H1 (cell line): Measurements from ENCODE around the gene PDYN. TPM values are rescaled to one million over a fixed set of nuclear protein-coding genes. Genes with fewer than 3 reads are reported as not detected.

Source experiments
- CTCF ChIA-PET: fragments of 300-600 bp; sonication (Branson Sonifier 250); formaldehyde crosslinking; loops from one replicate; lab custom pipeline; 2021; ENCODE audit not compliant: partially characterized antibody; lab: Charles Lee
- POLR2A ChIA-PET: fragments of 300-600 bp; sonication (Branson Sonifier 250); formaldehyde crosslinking; loops from one replicate; lab custom pipeline; 2021; ENCODE audit warnings: inconsistent platforms; ENCODE audit not compliant: partially characterized antibody; lab: Charles Lee
- DNase-seq, 2 experiments: peaks; one replicate each; pipeline versions ENCODE4 v3.0.0 to v3.0.0-alpha.2; 2010 to 2022; ENCODE audit warnings: low spot score in 2 of 2, low read depth in 1 of 2, mixed read lengths in 1 of 2
- FAIRE-seq: peaks from 2 replicates; lab custom pipeline; 2011; peaks lifted over from hg19 to GRCh38; lab: Jason Lieb, UNC
- H2AFZ ChIP-seq: 2 replicates; pipeline ENCODE4 v1.8.1; 2012; ENCODE audit warnings: low read length, inconsistent platforms
- H2AK5ac ChIP-seq: 2 replicates; pipeline ENCODE4 v1.6.1; 2013; ENCODE audit warnings: low read depth, low read length
- H2BK120ac ChIP-seq: replicated peaks from 2 replicates; pipeline ENCODE3; 2013; ENCODE audit warnings: low read depth, low read length, inconsistent platforms
- H2BK12ac ChIP-seq: 2 replicates; pipeline ENCODE4 v1.6.1; 2013; ENCODE audit warnings: low read depth, low read length
- H2BK15ac ChIP-seq: 2 replicates; pipeline ENCODE4 v1.6.1; 2013; ENCODE audit warnings: low read length
- H2BK20ac ChIP-seq: 2 replicates; pipeline ENCODE4 v1.6.1; 2013; ENCODE audit warnings: low read length
- H2BK5ac ChIP-seq: 2 replicates; pipeline ENCODE4 v1.6.1; 2013; ENCODE audit warnings: low read depth, low read length
- H3K14ac ChIP-seq: 2 replicates; pipeline ENCODE4 v1.6.1; 2013; ENCODE audit warnings: inconsistent platforms; ENCODE audit not compliant: insufficient read length
- H3K18ac ChIP-seq: 2 replicates; pipeline ENCODE4 v1.6.1; 2013; ENCODE audit warnings: low read length; ENCODE audit errors: extremely low read depth
- H3K23ac ChIP-seq: 2 replicates; pipeline ENCODE4 v1.6.1; 2013; ENCODE audit warnings: inconsistent platforms; ENCODE audit not compliant: insufficient read length
- H3K23me2 ChIP-seq: 2 replicates; pipeline ENCODE4 v1.6.1; 2013; ENCODE audit warnings: low read depth, low read length
- H3K27ac ChIP-seq: 2 replicates; pipeline ENCODE4 v1.6.1; 2011; ENCODE audit warnings: low read depth, low read length, inconsistent platforms
- H3K27me3 ChIP-seq, 4 experiments: replicated peaks in 1 of 4; 1 replicate in 1 of 4; 2 replicates in 3 of 4; pipeline versions ENCODE4 v1.6.1 to v1.8.1; 2011 to 2013; ENCODE audit warnings: low read length in 3 of 4, mild to moderate bottlenecking in 3 of 4, inconsistent platforms in 2 of 4, mixed read lengths in 2 of 4, moderate library complexity in 1 of 4; ENCODE audit not compliant: control insufficient read depth in 3 of 4, insufficient read depth in 3 of 4; ENCODE audit errors: extremely low read depth in 1 of 4
- H3K36me3 ChIP-seq, 4 experiments: 2 replicates each; pipeline versions ENCODE4 v1.6.1 to v1.8.1; 2011 to 2013; ENCODE audit warnings: mild to moderate bottlenecking in 4 of 4, low read length in 3 of 4, moderate library complexity in 2 of 4, control low read depth in 1 of 4, inconsistent platforms in 1 of 4; ENCODE audit not compliant: insufficient read depth in 4 of 4, control insufficient read depth in 2 of 4
- H3K4ac ChIP-seq: replicated peaks from 2 replicates; pipeline ENCODE3; 2013; ENCODE audit warnings: low read length, low read depth, mixed read lengths, inconsistent platforms; ENCODE audit not compliant: insufficient read length
- H3K4me1 ChIP-seq, 4 experiments: replicated peaks in 1 of 4; 1 replicate in 1 of 4; 2 replicates in 3 of 4; pipeline versions ENCODE4 v1.6.1 to v1.8.1; 2011 to 2013; ENCODE audit warnings: low read length in 3 of 4, inconsistent platforms in 2 of 4, mixed read lengths in 1 of 4; ENCODE audit not compliant: insufficient read depth in 4 of 4, control insufficient read depth in 3 of 4
- H3K4me2 ChIP-seq, 2 experiments: 2 replicates each; pipeline versions ENCODE4 v1.6.1 to v1.8.1; 2011 to 2013; ENCODE audit warnings: low read depth in 2 of 2, low read length in 2 of 2, control low read depth in 1 of 2, inconsistent platforms in 1 of 2, mild to moderate bottlenecking in 1 of 2; ENCODE audit not compliant: insufficient read depth in 1 of 2
- H3K4me3 ChIP-seq, 4 experiments: fragments of 200-600, 300-600 bp in 1 of 4; sonication (generic), shearing (Covaris generic), sonication (Bioruptor Twin) in 1 of 4; 2 replicates each; pipeline versions ENCODE4 v1.5.1 to v1.8.1; 2011 to 2016; ENCODE audit warnings: low read length in 4 of 4, low read depth in 3 of 4, control low read depth in 2 of 4, inconsistent platforms in 2 of 4, mild to moderate bottlenecking in 2 of 4, mixed read lengths in 1 of 4, moderate library complexity in 1 of 4; ENCODE audit not compliant: insufficient read depth in 2 of 4; ENCODE audit errors: extremely low read depth in 1 of 4
- H3K56ac ChIP-seq: replicated peaks from 2 replicates; pipeline ENCODE3; 2013; ENCODE audit warnings: low read depth, mild to moderate bottlenecking, mixed read lengths, low read length, inconsistent platforms; ENCODE audit not compliant: insufficient read length
- H3K79me1 ChIP-seq: 2 replicates; pipeline ENCODE4 v1.6.1; 2013; ENCODE audit warnings: low read depth, low read length, control low read depth
- H3K79me2 ChIP-seq, 2 experiments: 2 replicates each; pipeline versions ENCODE4 v1.6.1 to v1.8.1; 2012 to 2013; ENCODE audit warnings: low read length in 2 of 2, mild to moderate bottlenecking in 2 of 2, inconsistent platforms in 1 of 2; ENCODE audit not compliant: insufficient read depth in 2 of 2, control insufficient read depth in 1 of 2
- H3K9ac ChIP-seq, 4 experiments: replicated peaks in 1 of 4; 1 replicate in 1 of 4; 2 replicates in 3 of 4; pipeline versions ENCODE4 v1.6.1 to v1.8.1; 2011 to 2013; ENCODE audit warnings: low read depth in 3 of 4, low read length in 3 of 4, control low read depth in 2 of 4, mild to moderate bottlenecking in 2 of 4, moderate library complexity in 2 of 4, inconsistent platforms in 1 of 4; ENCODE audit errors: extremely low read depth in 1 of 4
- H3K9me3 ChIP-seq, 2 experiments: 2 replicates each; pipeline versions ENCODE4 v1.6.1 to v1.8.1; 2012 to 2013; ENCODE audit warnings: mild to moderate bottlenecking in 2 of 2, moderate library complexity in 2 of 2, control low read depth in 1 of 2, inconsistent platforms in 1 of 2, low read depth in 1 of 2, low read length in 1 of 2, mixed read lengths in 1 of 2; ENCODE audit not compliant: insufficient read depth in 2 of 2
- H4K20me1 ChIP-seq, 2 experiments: replicated peaks in 1 of 2; 2 replicates each; pipeline versions ENCODE3 to v1.8.1; 2011 to 2013; ENCODE audit warnings: inconsistent platforms in 2 of 2, low read length in 2 of 2, mild to moderate bottlenecking in 1 of 2; ENCODE audit not compliant: insufficient read depth in 2 of 2, control insufficient read depth in 1 of 2
- H4K5ac ChIP-seq: 2 replicates; pipeline ENCODE4 v1.6.1; 2013; ENCODE audit warnings: low read length, low read depth, mixed read lengths, inconsistent platforms; ENCODE audit not compliant: insufficient read length
- H4K8ac ChIP-seq: 2 replicates; pipeline ENCODE4 v1.8.0; 2013; ENCODE audit warnings: mild to moderate bottlenecking, moderate library complexity, low read length, inconsistent platforms; ENCODE audit not compliant: insufficient read depth; ENCODE audit errors: extremely low read depth
- H4K91ac ChIP-seq: replicated peaks from 2 replicates; pipeline ENCODE3; 2013; ENCODE audit warnings: low read length, mixed read lengths, inconsistent platforms; ENCODE audit not compliant: insufficient read length
- CHD2 ChIP-seq: IDR thresholded peaks from 2 replicates; pipeline ENCODE4 v1.6.1; 2012; ENCODE audit warnings: low read length, improper control_type of control experiment
- WGBS, 2 experiments: shearing (Covaris generic) in 1 of 2; methylation state at CpG; one replicate each; pipeline versions ENCODE4 v1.1.6 to v1.1.7; 2013 to 2015; ENCODE audit warnings: low lambda C conversion rate in 2 of 2, mixed read lengths in 2 of 2, inconsistent platforms in 1 of 2, low coverage in 1 of 2, missing lambda C conversion rate in 1 of 2; ENCODE audit not compliant: insufficient replicate concordance in 2 of 2, insufficient coverage in 1 of 2, insufficient read length in 1 of 2; ENCODE audit errors: extremely low coverage in 1 of 2, missing lambda C conversion rate in 1 of 2; 5-methylcytosine and 5-hydroxymethylcytosine counted together
- polyA plus RNA-seq, 7 experiments: library from polyadenylated mRNA; depleted of rRNA in 3 of 7; stranded (reverse) in 5 of 7; unstranded in 2 of 7; fragments of >200 nt in 5 of 7; fragments of 200-250 nt in 2 of 7; gene quantifications; 1 replicate in 5 of 7; 2 replicates in 1 of 7; 4 replicates in 1 of 7; pipeline versions ENCODE4 v1.2.1 to v1.2.3, GENCODE V29; 2011 to 2013; ENCODE audit warnings: missing spikeins in 2 of 7, mixed read lengths in 2 of 7
- total RNA-seq: library from RNA; stranded (reverse); fragmentation: NEBNext Ultra II Directional; extraction: Animal tissue kit (Norgen Biotek cat#: 25700); gene quantifications from 2 replicates; pipeline ENCODE4 v1.2.1, GENCODE V29; 2021

The PDYN gene
- total and polyA plus RNA-seq, 2 of the 8 experiments (the other 6 are each of a cell fraction or from before 2014, with no cell fraction given), result 0.54 to 0.60 TPM

- Histone ChIP-seq H4K8ac (no peak overlapping the region), H3K4me1 (peaks cover 0 to 14% (median 7%) of the 10 kb centered on the region in 4 experiments; a peak in 3 of 7 replicates), H4K20me1 (peaks cover 0 to 3% of the 10 kb centered on the region in 2 experiments), H3K4me3 (no peak overlapping the region), H3K56ac (no peak overlapping the region), H3K27me3 (peaks cover 0 to 8% (median under 1%) of the 10 kb centered on the region in 4 experiments; a peak in 3 of 7 replicates), H2AFZ (no peak overlapping the region), H3K23me2 (no peaks in the 10 kb centered on the region; the same call in 1 of the 2 replicates), H3K9ac (no peak overlapping the region), H4K5ac (no peak overlapping the region), H3K14ac (no peak overlapping the region), H3K79me2 (no peaks in the 10 kb centered on the region), H3K4me2 (no peak overlapping the region), H3K18ac (no peak overlapping the region), H2BK15ac (no peak overlapping the region), H3K4ac (no peak overlapping the region), H2AK5ac (no peak overlapping the region), H2BK120ac (no peak overlapping the region), H3K36me3 (no peaks in the 10 kb centered on the region), H2BK5ac (no peak overlapping the region), H4K91ac (no peak overlapping the region), H3K79me1 (no peaks in the 10 kb centered on the region), H3K23ac (no peak overlapping the region), H2BK20ac (no peak overlapping the region), H3K9me3 (no peaks in the 10 kb centered on the region), H2BK12ac (no peak overlapping the region), H3K27ac (no peak overlapping the region)
- 100% methylated on average over 1 of the region's 1 CpG; no CpG with 5 or more reads in 1 of the 2 experiments for WGBS, 2 experiments
- DNase-seq, result no peak
- POLR2A ChIA-PET, result no interaction called here
- CTCF ChIA-PET, result interaction anchor here (0.5 to 6.0 kb wide), 17 partner anchors 12 to 386 kb away, joined by 3 to 88 read pairs (median 9); partner anchors contain the start of gene PDYN
- no peak for FAIRE-seq
- TF ChIP-seq CHD2, result no peak
Observed at GRCh38 chr20:2005359-2005758, 11.5 kb upstream of the PDYN start.
